Activated T-cell treated with anti-CD3 and anti-CD28 coated beads, Interleukin-2, amount 50 U/mL, for 24 hours (primary cell): ENCODE measurements around the gene FGGY.

Source experiments
- DNase-seq: peaks from one replicate; pipeline ENCODE4 v3.0.0-alpha.2; 2020
- H3K27ac Mint-ChIP-seq: 2 replicates; pipeline ENCODE4 v1.8.0; 2020; ENCODE audit warnings: mild to moderate bottlenecking, mixed read lengths
- H3K27me3 Mint-ChIP-seq: 2 replicates; pipeline ENCODE4 v1.8.0; 2020; ENCODE audit warnings: mixed read lengths
- H3K36me3 Mint-ChIP-seq: 2 replicates; pipeline ENCODE4 v1.8.0; 2020; ENCODE audit warnings: low read depth, mixed read lengths
- H3K4me1 Mint-ChIP-seq: 2 replicates; pipeline ENCODE4 v1.8.0; 2020; ENCODE audit warnings: low read depth, mixed read lengths
- H3K4me3 Mint-ChIP-seq: 2 replicates; pipeline ENCODE4 v1.8.0; 2020; ENCODE audit warnings: mild to moderate bottlenecking, moderate library complexity, mixed read lengths
- H3K9me3 Mint-ChIP-seq: 2 replicates; pipeline ENCODE4 v1.8.0; 2020; ENCODE audit warnings: mixed read lengths

FGGY gene

GRCh38 chr1:59669752-59670312, 372.9 kb downstream of the FGGY start:
- no peaks in the 10 kb centered on the region for H3K4me1 Mint-ChIP-seq
- H3K9me3 Mint-ChIP-seq: no peaks in the 10 kb centered on the region
- H3K36me3 Mint-ChIP-seq: peaks cover 2% of the 10 kb centered on the region
- no peak overlapping the region for H3K27ac Mint-ChIP-seq
- H3K27me3 Mint-ChIP-seq: no peaks in the 10 kb centered on the region
- DNase-seq: no peak
- H3K4me3 Mint-ChIP-seq: no peak overlapping the region

GRCh38 chr1:59670662-59671061, 373.8 kb downstream of the FGGY start:
- Mint-ChIP-seq H3K27ac (no peak overlapping the region), H3K27me3 (no peaks in the 10 kb centered on the region), H3K4me1 (no peaks in the 10 kb centered on the region), H3K36me3 (peaks cover 2% of the 10 kb centered on the region), H3K9me3 (no peaks in the 10 kb centered on the region), H3K4me3 (no peak overlapping the region)
- no peak for DNase-seq

GRCh38 chr1:59671066-59671952, 374.4 kb downstream of the FGGY start:
- peaks cover 2% of the 10 kb centered on the region for H3K36me3 Mint-ChIP-seq
- no peaks in the 10 kb centered on the region for H3K27me3 Mint-ChIP-seq
- no peak overlapping the region for H3K4me3 Mint-ChIP-seq
- no peak for DNase-seq
- no peaks in the 10 kb centered on the region for H3K4me1 Mint-ChIP-seq
- H3K27ac Mint-ChIP-seq: no peak overlapping the region
- no peaks in the 10 kb centered on the region for H3K9me3 Mint-ChIP-seq

GRCh38 chr1:59671953-59672305, 375.0 kb downstream of the FGGY start:
- H3K9me3 Mint-ChIP-seq: no peaks in the 10 kb centered on the region
- no peaks in the 10 kb centered on the region for H3K4me1 Mint-ChIP-seq
- H3K4me3 Mint-ChIP-seq: no peak overlapping the region
- peaks cover 2% of the 10 kb centered on the region for H3K36me3 Mint-ChIP-seq
- no peak overlapping the region for H3K27ac Mint-ChIP-seq
- no peaks in the 10 kb centered on the region for H3K27me3 Mint-ChIP-seq
- DNase-seq: no peak

- Mint-ChIP-seq H3K27me3 (no peaks in the 10 kb centered on the region), H3K27ac (no peak overlapping the region), H3K36me3 (peaks cover 2% of the 10 kb centered on the region), H3K9me3 (no peaks in the 10 kb centered on the region), H3K4me1 (no peaks in the 10 kb centered on the region), H3K4me3 (no peak overlapping the region)
- DNase-seq: no peak
Measured at GRCh38 chr1:59672851-59673572, 376.1 kb downstream of the FGGY start.

GRCh38 chr1:59673573-59674450, 376.9 kb downstream of the FGGY start:
- Mint-ChIP-seq H3K27me3 (no peaks in the 10 kb centered on the region), H3K27ac (no peak overlapping the region), H3K9me3 (no peaks in the 10 kb centered on the region), H3K4me1 (no peaks in the 10 kb centered on the region), H3K4me3 (no peak overlapping the region), H3K36me3 (no peaks in the 10 kb centered on the region)
- DNase-seq: no peak

GRCh38 chr1:59674595-59674994, 377.7 kb downstream of the FGGY start:
- no peak overlapping the region for H3K27ac Mint-ChIP-seq
- H3K4me3 Mint-ChIP-seq: no peak overlapping the region
- no peaks in the 10 kb centered on the region for H3K4me1 Mint-ChIP-seq
- DNase-seq: no peak
- H3K36me3 Mint-ChIP-seq: no peaks in the 10 kb centered on the region
- no peaks in the 10 kb centered on the region for H3K9me3 Mint-ChIP-seq
- no peaks in the 10 kb centered on the region for H3K27me3 Mint-ChIP-seq

GRCh38 chr1:59675936-59676335, 379.0 kb downstream of the FGGY start:
- Mint-ChIP-seq H3K9me3 (no peaks in the 10 kb centered on the region), H3K27me3 (no peaks in the 10 kb centered on the region), H3K4me3 (no peak overlapping the region), H3K4me1 (no peaks in the 10 kb centered on the region), H3K36me3 (no peaks in the 10 kb centered on the region), H3K27ac (no peak overlapping the region)
- no peak for DNase-seq

- no peaks in the 10 kb centered on the region for H3K27me3 Mint-ChIP-seq
- H3K9me3 Mint-ChIP-seq: no peaks in the 10 kb centered on the region
- no peaks in the 10 kb centered on the region for H3K36me3 Mint-ChIP-seq
- no peak for DNase-seq
- no peak overlapping the region for H3K4me3 Mint-ChIP-seq
- H3K27ac Mint-ChIP-seq: no peak overlapping the region
- no peaks in the 10 kb centered on the region for H3K4me1 Mint-ChIP-seq
Measured at GRCh38 chr1:59678040-59678439, 381.1 kb downstream of the FGGY start.

GRCh38 chr1:59678493-59679228, 381.8 kb downstream of the FGGY start:
- DNase-seq: no peak
- Mint-ChIP-seq H3K4me1 (no peaks in the 10 kb centered on the region), H3K27ac (no peak overlapping the region), H3K27me3 (no peaks in the 10 kb centered on the region), H3K36me3 (no peaks in the 10 kb centered on the region), H3K4me3 (no peak overlapping the region), H3K9me3 (no peaks in the 10 kb centered on the region)

GRCh38 chr1:59680044-59680443, 383.1 kb downstream of the FGGY start:
- Mint-ChIP-seq H3K27me3 (no peaks in the 10 kb centered on the region), H3K27ac (no peak overlapping the region), H3K4me3 (no peak overlapping the region), H3K9me3 (no peaks in the 10 kb centered on the region), H3K4me1 (no peaks in the 10 kb centered on the region), H3K36me3 (no peaks in the 10 kb centered on the region)
- no peak for DNase-seq

- no peaks in the 10 kb centered on the region for H3K9me3 Mint-ChIP-seq
- DNase-seq: no peak
Measured at GRCh38 chr1:59682396-59683080, 385.6 kb downstream of the FGGY start.

GRCh38 chr1:59683197-59683596, 386.3 kb downstream of the FGGY start:
- DNase-seq: no peak
- Mint-ChIP-seq H3K27ac (no peak overlapping the region), H3K9me3 (no peaks in the 10 kb centered on the region), H3K27me3 (no peaks in the 10 kb centered on the region), H3K4me3 (no peak overlapping the region), H3K4me1 (no peaks in the 10 kb centered on the region), H3K36me3 (no peaks in the 10 kb centered on the region)

More at GRCh38 chr1:59682396-59683080, 385.6 kb downstream of the FGGY start:
- Mint-ChIP-seq H3K4me1 (no peaks in the 10 kb centered on the region), H3K27ac (no peak overlapping the region), H3K4me3 (no peak overlapping the region), H3K36me3 (no peaks in the 10 kb centered on the region), H3K27me3 (no peaks in the 10 kb centered on the region)
